HG02763 (cell line): ENCODE data around the gene RNF151.
A peak's percentile ranks its signal among the peaks of the same experiment; 100 is the strongest.
"Not testable (repeated sequence)": the region's sequence is repeated elsewhere in the genome, so short reads cannot be mapped to it uniquely, and the experiment has no call there.

ENCODE experiments used
- ATAC-seq: cut with Tn5 transposase; IDR thresholded peaks from one replicate; pipeline ENCODE4 v1.9.1; 2021; ENCODE audit warnings: mild to moderate bottlenecking, moderate library complexity; ENCODE audit not compliant: unreplicated experiment

The RNF151 gene

DNA sequence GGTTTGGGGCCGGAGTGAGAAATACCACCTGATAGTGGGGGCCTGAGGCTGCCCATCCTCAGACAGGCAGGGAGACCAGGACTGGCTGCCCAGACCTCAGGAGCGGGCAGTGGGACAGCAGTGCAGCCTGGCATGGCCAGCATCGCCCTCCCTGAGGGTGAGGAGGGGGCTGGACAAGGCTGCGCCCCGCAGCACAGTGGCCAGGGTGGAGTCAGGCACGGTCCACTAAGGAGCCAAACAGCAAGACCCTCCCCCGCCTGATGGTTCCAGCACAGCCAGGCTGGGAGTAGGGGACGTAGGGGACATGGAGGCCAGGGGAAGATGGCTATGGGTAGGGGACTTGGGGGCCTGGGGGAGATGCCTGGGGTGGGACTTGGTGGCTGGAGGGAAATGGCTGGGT, 39.7 kb downstream of the RNF151 start:
- no peak for ATAC-seq

DNA sequence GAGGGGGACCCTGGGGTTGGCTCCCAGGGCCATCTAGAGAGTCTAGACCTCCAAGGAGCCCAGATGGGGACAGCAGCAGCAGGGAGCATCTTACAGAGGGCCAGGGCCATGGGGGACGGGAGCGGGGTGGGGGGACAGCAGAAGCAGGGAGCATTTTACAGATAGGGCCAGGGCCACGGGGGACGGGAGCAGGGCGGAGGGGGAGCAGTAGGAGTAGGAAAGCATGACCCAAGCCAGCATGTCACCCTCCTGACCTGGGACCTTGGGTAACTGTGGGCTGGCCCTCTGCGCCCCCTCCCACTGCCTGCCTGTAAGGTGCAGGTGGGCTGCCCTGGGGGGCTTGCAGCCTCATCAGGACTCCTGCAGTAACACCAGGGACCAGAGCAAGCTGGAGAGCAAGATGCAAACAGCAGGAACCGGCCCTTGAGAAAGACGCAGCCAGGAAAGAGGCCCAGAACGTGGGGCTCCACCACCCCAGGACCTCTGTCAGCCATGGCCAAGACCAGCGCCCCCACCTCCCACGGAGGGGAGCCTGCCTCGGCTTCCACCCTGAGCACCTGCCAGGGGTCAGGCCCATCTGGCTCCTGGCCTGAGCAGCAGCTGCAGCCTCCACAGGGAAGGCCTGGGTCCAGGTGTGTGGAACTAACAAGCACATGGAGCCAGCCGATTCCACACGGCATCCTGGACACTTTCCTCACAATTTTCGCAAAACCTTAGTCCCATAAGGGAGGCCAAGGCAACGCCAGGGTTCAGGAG, 40.6 kb downstream of the RNF151 start:
- no peak for ATAC-seq

DNA sequence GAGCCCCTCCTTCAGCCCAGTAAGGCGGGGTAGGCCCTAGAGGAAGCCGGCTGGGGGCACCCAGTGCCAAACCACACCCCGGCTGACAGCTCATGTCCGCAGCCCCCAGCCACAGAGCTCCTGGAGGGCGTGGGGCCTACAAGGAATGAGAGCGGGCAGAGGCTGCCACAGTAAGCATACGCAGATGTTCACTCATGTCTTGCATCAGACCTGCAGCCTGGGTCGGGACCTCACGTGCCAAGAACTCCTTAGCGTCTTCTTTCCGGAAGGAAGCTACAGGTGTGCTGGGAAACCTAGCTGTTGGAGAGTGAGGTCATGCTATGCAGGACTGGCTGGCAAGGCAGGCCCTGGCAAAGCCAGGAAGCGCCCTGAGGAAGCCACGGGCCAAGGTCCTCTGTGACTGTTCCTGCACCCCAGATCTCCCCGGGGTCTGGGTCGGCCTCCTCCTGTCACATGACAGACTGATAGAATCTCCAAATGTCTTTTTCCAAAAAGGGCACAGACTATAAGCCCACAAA, 41.4 kb downstream of the RNF151 start:
- no peak for ATAC-seq

DNA sequence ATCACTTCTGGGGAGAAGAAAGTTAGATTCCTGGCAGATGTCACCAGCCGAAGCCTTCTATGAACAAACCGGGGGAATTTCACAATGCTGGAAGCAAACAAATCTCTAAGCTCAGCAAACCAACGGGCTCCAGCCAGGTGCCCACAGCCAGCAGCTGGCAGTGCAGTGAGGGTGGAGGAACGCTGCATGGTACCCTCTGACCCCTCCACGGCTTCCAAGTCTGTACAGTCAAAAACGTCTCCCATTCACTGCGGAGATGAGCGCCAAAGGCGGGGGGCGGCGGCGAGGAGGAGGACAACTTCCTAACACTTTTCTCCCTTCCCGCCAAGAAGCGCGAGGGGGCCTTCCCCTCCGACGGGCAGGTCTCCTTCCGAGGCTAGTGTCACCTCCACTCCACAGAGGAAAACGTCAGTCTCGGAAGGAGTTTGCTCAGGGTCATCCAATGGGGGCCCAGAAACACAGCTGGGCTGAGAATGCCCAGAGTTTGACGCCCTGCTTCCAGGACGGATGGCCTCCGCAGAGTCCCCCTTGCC, 42.0 kb downstream of the RNF151 start:
- ATAC-seq, result peak; percentile 1

DNA sequence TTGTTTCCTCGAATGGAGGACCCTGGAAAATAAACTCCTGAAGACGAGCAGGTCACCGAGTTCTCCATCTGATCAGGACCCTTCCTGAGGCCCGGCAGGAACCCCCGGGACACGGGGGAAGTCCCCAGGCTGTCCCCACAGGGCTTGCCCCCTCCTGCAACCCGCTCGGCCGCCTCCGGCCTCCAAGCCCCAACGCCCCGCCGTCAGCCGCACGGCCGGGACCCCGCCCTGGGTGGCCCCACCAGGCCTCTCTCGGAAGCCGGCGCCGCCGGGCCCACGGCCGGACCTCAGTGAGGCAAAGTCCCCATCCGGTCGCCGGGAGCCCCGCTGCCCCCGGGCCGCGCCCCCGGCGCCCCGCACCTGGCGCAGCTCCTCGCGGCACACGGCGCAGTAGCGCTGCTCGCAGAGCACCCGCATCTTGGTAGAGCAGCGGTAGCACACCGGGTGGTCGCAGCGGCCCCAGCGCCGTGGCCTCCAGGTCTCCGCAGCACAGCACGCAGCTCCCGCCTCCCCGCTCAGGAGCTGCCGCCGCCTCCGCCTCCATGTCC, 42.6 kb downstream of the RNF151 start:
- ATAC-seq, result peak; percentile 34

DNA sequence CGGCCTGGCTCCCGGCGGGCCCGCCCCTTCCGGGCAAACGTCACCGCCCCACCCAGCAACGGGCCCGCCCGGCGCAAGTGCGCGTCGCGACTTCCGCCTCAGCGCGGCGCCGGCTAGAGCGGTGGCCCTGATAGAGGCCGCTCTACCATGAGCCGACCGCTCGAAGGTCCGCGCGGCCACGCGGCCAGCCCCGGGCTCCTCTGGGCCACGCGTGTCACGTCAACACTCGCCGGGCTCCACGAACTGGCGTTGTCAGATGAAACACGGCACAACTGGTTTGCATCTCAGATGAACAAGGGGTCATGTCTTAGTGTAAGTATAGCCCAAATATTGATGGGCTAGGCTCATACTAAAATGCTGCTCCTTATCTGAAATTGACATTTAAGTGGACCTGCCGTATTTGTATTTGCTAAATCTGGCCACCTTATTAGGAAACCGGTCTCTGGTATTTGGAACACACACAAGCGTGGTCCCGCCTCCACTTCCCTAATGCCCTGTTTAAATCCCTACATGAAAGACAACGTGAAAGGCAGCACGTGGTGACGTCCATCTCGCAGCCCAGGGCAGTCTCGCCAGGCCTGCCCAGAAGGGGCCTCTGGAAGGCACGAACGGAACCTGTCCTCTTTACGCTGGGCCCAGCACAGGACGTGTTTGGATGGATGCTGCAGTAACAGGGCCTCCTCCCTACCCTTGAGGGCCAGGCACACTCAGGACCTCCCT, 43.3 kb downstream of the RNF151 start, which contains the start of gene ZNF598:
TSS of gene ZNF598 (minus strand) at position 31 of the 720 bp plus-strand sequence.
- peak; percentile 87 for ATAC-seq

DNA sequence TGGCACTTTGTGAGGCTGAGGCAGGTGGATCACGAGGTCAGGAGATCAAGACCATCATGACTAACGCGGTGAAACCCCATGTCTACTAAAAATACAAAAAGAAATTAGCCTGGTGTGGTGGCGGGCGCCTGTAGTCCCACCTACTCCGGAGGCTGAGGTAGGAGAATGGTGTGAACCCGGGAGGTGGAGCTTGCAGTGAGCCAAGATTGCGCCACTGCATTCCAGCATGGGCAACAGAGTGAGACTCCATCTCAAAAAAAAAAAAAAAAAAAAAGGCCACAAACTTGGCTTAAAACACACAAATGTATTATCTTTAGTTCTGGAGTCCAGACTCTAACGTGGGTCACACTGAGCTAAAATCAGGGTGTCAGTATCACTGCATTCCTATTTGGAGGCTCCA, 45.1 kb downstream of the RNF151 start:
- ATAC-seq, result not testable (repeated sequence)

DNA sequence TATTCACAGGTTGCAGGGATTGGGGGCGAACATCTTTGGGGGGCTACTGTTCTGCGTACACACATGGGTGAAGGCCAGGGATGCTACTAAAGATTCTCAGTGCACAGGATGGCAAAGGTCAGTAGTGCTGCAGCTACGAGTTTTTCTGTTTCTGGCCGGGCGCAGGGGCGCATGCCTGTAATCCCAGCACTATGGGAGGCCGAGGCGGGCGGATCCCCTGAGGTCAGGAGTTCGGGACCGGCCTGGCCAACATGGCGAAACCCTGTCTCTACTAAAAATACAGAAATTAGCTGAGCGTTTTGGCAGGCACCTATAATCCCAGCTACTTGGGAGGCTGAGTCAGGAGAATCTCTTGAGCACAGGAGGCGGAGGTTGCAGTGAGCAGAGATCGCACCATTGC, 46.9 kb downstream of the RNF151 start:
- no peak for ATAC-seq

DNA sequence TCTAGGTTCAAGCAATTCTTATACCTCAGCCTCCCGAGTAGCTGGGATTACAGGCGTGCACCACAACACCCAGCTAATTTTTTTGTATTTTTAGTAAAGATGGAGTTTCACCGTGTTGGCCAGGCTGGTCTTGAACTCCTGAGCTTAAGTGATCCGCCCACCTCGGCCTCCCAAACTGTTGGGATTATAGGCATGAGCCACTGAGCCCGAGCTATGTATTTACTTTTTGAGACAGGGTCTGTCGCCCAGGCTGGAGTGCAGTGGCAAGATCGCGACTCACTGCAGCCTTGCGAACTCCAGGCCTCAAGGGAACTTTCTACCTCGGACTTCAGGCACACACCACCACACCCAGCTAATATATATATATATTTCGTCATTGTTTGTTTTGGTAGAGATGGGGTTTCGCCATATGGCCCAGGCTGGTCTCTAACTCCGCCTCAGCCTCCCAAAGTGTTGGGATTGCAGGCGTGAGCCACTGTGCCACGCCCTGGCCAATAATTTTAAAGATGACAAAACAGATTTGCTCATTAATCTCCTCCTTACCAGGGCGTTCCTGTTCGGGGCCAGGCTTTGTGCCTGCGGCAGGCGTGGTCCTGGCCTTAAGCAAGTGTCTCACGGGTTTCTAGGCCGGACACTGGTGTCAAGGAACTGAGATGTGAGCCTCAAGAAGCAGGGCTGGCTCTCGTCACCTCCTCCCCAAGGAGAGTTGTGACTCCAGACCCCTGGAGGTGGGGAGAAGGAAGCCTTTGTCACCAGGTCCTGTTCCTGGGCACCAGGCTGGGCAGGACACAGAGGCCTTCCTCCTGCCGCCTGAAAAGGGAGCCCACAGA, 48.7 kb downstream of the RNF151 start:
- no peak for ATAC-seq

DNA sequence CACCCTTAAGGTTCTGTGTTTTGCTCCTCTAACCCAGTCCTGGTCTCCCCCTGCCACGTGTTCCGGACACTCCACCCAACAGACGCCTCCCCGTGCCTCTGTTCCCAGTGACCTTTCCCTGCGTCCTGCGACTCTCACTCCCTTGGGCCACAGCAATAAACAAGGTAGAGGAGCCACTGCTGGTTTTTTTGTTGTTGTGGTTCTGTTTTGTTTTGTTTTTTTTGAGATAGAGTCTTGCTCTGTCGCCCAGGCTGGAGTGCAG, 49.2 kb downstream of the RNF151 start:
- no peak for ATAC-seq

DNA sequence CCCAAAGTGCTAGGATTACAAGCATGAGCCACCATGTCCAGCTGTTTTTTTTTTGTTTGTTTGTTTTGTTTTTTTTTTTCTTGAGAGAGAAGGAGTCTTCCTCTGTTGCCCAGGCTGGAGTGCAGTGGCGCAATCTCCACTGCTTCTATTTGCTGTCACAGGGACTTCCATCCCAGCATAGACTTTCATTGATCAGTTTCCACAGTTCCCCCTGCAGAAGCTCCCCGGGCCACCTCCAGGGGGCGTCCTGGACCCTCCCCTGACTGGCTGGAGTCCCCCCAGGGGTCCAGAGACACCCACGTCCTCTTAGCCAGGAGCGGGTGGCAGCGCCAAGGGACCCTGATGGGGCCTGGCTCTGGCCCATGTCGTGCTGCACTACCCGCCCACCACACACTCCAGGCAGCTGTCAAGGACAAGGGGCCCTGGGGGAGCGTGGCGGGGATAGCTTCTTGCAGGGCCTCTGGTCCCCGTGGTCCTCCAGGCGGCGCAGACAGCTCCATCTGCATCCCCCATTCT, 49.8 kb downstream of the RNF151 start:
- no peak for ATAC-seq
